Adrenal gland (tissue), 5 donors: ENCODE measurements around the gene ZNF692.

Source experiments
- POLR2A ChIP-seq, 2 donors: fragments of 450-650 bp; IDR thresholded peaks; one replicate each; pipeline ENCODE4 v1.6.1; 2017; ENCODE audit warnings: antibody characterized with exemption in 2 of 2, mild to moderate bottlenecking in 2 of 2, moderate library complexity in 1 of 2
- TF ChIP-seq, protein P1 (sequence below), 6 experiments: fragments of 450-650 bp in 4 of 6; fragments of 200-600 bp in 2 of 6; sonication (generic) in 1 of 6; IDR thresholded peaks; 1 replicate in 5 of 6; 2 replicates in 1 of 6; pipeline versions ENCODE4 v1.5.1 to v1.8.0; 2016 to 2021; ENCODE audit warnings: antibody characterized with exemption in 6 of 6, mild to moderate bottlenecking in 2 of 6, moderate library complexity in 1 of 6
- donor health status: DM: no; HTN: no; CAD: no.

DNA sequence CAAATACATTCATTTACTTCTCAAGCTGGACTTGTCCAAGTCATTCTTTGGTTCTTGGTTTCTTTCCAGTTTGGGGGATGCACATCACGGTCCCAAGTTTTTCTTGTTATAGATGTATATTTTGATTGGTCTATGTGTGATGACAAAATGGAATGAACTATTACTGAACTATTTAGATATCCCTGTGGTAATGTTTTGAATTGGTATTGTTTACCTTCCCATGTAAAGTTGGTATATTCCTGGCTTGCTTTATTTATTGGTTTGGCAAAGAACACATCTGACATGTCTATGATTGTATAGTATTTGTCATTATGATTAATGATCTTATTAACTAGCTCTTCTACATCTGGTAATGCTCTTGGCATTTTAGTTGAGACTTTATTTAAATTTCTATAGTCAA lies 22.4 kb upstream of the ZNF692 start:
- TF ChIP-seq, protein P1, sequence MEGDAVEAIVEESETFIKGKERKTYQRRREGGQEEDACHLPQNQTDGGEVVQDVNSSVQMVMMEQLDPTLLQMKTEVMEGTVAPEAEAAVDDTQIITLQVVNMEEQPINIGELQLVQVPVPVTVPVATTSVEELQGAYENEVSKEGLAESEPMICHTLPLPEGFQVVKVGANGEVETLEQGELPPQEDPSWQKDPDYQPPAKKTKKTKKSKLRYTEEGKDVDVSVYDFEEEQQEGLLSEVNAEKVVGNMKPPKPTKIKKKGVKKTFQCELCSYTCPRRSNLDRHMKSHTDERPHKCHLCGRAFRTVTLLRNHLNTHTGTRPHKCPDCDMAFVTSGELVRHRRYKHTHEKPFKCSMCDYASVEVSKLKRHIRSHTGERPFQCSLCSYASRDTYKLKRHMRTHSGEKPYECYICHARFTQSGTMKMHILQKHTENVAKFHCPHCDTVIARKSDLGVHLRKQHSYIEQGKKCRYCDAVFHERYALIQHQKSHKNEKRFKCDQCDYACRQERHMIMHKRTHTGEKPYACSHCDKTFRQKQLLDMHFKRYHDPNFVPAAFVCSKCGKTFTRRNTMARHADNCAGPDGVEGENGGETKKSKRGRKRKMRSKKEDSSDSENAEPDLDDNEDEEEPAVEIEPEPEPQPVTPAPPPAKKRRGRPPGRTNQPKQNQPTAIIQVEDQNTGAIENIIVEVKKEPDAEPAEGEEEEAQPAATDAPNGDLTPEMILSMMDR (IDR thresholded peaks at IDR 0.05): no peak
- TF ChIP-seq POLR2A (IDR thresholded peaks at IDR 0.05): no peak
